Vagina (tissue), 2 donors: Measurements from ENCODE around the gene CCNY. TPM values are rescaled to one million over a fixed set of nuclear protein-coding genes. Genes with fewer than 3 reads are reported as not detected.

Experiments
- DNase-seq, 2 donors: peaks; one replicate each; pipeline ENCODE4 v3.0.0-alpha.2; 2017; ENCODE audit errors: extremely low spot score in 2 of 2
- H3K27ac ChIP-seq: fragments of 200-600 bp; sonication (generic); one replicate; pipeline ENCODE4 v1.5.1; 2019
- H3K27me3 ChIP-seq: fragments of 200-600 bp; sonication (generic); one replicate; pipeline ENCODE4 v1.5.1; 2019
- H3K36me3 ChIP-seq, 2 donors: fragments of 200-600 bp; sonication (generic); one replicate each; pipeline ENCODE4 v1.5.1; 2017 to 2019
- H3K4me1 ChIP-seq: fragments of 200-600 bp; sonication (generic); one replicate; pipeline ENCODE4 v1.5.1; 2019
- H3K4me3 ChIP-seq, 2 donors: fragments of 200-600 bp; sonication (generic); 1 replicate in 1 of 2; 2 replicates in 1 of 2; pipeline ENCODE4 v1.5.1; 2016 to 2019
- H3K9me3 ChIP-seq: fragments of 200-600 bp; sonication (generic); one replicate; pipeline ENCODE4 v1.5.1; 2019
- CTCF ChIP-seq, 3 experiments: fragments of 450-650 bp in 2 of 3; fragments of 200-600 bp in 1 of 3; sonication (generic) in 1 of 3; IDR thresholded peaks; one replicate each; pipeline ENCODE4 v1.5.1; 2017 to 2019; ENCODE audit warnings: antibody characterized with exemption in 3 of 3, mild to moderate bottlenecking in 2 of 3, moderate library complexity in 2 of 3
- POLR2A ChIP-seq, 2 donors: fragments of 450-650 bp; IDR thresholded peaks; one replicate each; pipeline ENCODE4 v1.6.1; 2017; ENCODE audit warnings: antibody characterized with exemption in 2 of 2, mild to moderate bottlenecking in 2 of 2, moderate library complexity in 2 of 2
- POLR2AphosphoS5 ChIP-seq, 2 donors: sonication (generic); formaldehyde crosslinking; IDR thresholded peaks; one replicate each; pipeline ENCODE4 v1.9.0; 2017; ENCODE audit warnings: antibody characterized with exemption in 2 of 2, mild to moderate bottlenecking in 2 of 2, low read depth in 1 of 2; ENCODE audit not compliant: insufficient read depth in 1 of 2
- intact Hi-C: fragments of 100-400 bp; cut with DNase I; formaldehyde crosslinking; loops from one replicate; pipeline ENCODE4 v1.15.1; 2023
- total RNA-seq: library from RNA; depleted of rRNA; stranded (reverse); fragments of >200 nt; gene quantifications from one replicate; pipeline ENCODE4 v1.2.3, GENCODE V29; 2016

The CCNY gene
- total RNA-seq, 1 donor from 2014 or later, result 28.5 TPM

- H3K4me3 ChIP-seq, result no peak overlapping the region
- no peak overlapping the region for H3K27ac ChIP-seq
- DNase-seq, result no peak
- H3K9me3 ChIP-seq, result no peaks in the 10 kb centered on the region
- TF ChIP-seq CTCF (IDR thresholded peaks at IDR 0.05) (no peak), POLR2AphosphoS5 (IDR thresholded peaks at IDR 0.05; ENCODE audit: insufficient read depth in 1 of 2, low read depth in 1 of 2) (no peak), POLR2A (IDR thresholded peaks at IDR 0.05) (no peak)
- no peaks in the 10 kb centered on the region for H3K27me3 ChIP-seq
- H3K36me3 ChIP-seq, result no peaks in the 10 kb centered on the region
- no peaks in the 10 kb centered on the region for H3K4me1 ChIP-seq
- intact Hi-C loops, result no loop called here
Measured at GRCh38 chr10:35584946-35585345, 248.6 kb downstream of the CCNY start.

- H3K27ac ChIP-seq, result no peak overlapping the region
- TF ChIP-seq CTCF (IDR thresholded peaks at IDR 0.05) (no peak), POLR2AphosphoS5 (IDR thresholded peaks at IDR 0.05; ENCODE audit: insufficient read depth in 1 of 2, low read depth in 1 of 2) (no peak), POLR2A (IDR thresholded peaks at IDR 0.05) (no peak)
- no peaks in the 10 kb centered on the region for H3K9me3 ChIP-seq
- H3K4me3 ChIP-seq, result no peak overlapping the region
- intact Hi-C loops, result no loop called here
- no peaks in the 10 kb centered on the region for H3K27me3 ChIP-seq
- no peaks in the 10 kb centered on the region for H3K36me3 ChIP-seq
- H3K4me1 ChIP-seq, result no peaks in the 10 kb centered on the region
- DNase-seq, result no peak
Measured at GRCh38 chr10:35585356-35585755, 249.0 kb downstream of the CCNY start.

- H3K27me3 ChIP-seq, result no peaks in the 10 kb centered on the region
- no peak overlapping the region for H3K27ac ChIP-seq
- intact Hi-C loops, result no loop called here
- H3K4me1 ChIP-seq, result no peaks in the 10 kb centered on the region
- H3K36me3 ChIP-seq, result no peaks in the 10 kb centered on the region
- no peak for DNase-seq
- H3K4me3 ChIP-seq, result no peak overlapping the region
- no peak for TF ChIP-seq POLR2AphosphoS5 (IDR thresholded peaks at IDR 0.05; ENCODE audit: insufficient read depth in 1 of 2, low read depth in 1 of 2)
- no peak for TF ChIP-seq POLR2A (IDR thresholded peaks at IDR 0.05)
- TF ChIP-seq CTCF (IDR thresholded peaks at IDR 0.05), result no peak
- H3K9me3 ChIP-seq, result no peaks in the 10 kb centered on the region
Measured at GRCh38 chr10:35585903-35586535, 249.7 kb downstream of the CCNY start.

- intact Hi-C loops, result no loop called here
- Histone ChIP-seq H3K36me3 (no peaks in the 10 kb centered on the region), H3K27ac (no peak overlapping the region), H3K9me3 (no peaks in the 10 kb centered on the region), H3K27me3 (no peaks in the 10 kb centered on the region), H3K4me1 (no peaks in the 10 kb centered on the region), H3K4me3 (no peak overlapping the region)
- no peak for DNase-seq
- no peak for TF ChIP-seq CTCF (IDR thresholded peaks at IDR 0.05)
- no peak for TF ChIP-seq POLR2A (IDR thresholded peaks at IDR 0.05)
- no peak for TF ChIP-seq POLR2AphosphoS5 (IDR thresholded peaks at IDR 0.05; ENCODE audit: insufficient read depth in 1 of 2, low read depth in 1 of 2)
Measured at GRCh38 chr10:35588836-35589235, 252.5 kb downstream of the CCNY start.

- intact Hi-C loops, result no loop called here
Measured at GRCh38 chr10:35592441-35592840, 256.1 kb downstream of the CCNY start.

More at GRCh38 chr10:35592441-35592840, 256.1 kb downstream of the CCNY start:
- Histone ChIP-seq H3K4me1 (no peaks in the 10 kb centered on the region), H3K9me3 (no peaks in the 10 kb centered on the region), H3K27me3 (no peaks in the 10 kb centered on the region), H3K4me3 (no peak overlapping the region), H3K27ac (no peak overlapping the region), H3K36me3 (no peaks in the 10 kb centered on the region)
- DNase-seq, result no peak
- TF ChIP-seq POLR2A (IDR thresholded peaks at IDR 0.05) (no peak), CTCF (IDR thresholded peaks at IDR 0.05) (no peak), POLR2AphosphoS5 (IDR thresholded peaks at IDR 0.05; ENCODE audit: insufficient read depth in 1 of 2, low read depth in 1 of 2) (no peak)
